Prostate gland (tissue), 2 donors: ENCODE data around the gene CTNND2.

Experiments
- CTCF ChIP-seq, 4 experiments: fragments of 200-600 bp in 2 of 4; fragments of 450-650 bp in 2 of 4; sonication (generic) in 2 of 4; IDR thresholded peaks; 1 replicate in 3 of 4; 2 replicates in 1 of 4; pipeline ENCODE4 v1.5.1; 2016 to 2019; ENCODE audit warnings: antibody characterized with exemption in 4 of 4, mild to moderate bottlenecking in 2 of 4, moderate library complexity in 2 of 4
- POLR2AphosphoS5 ChIP-seq: sonication (generic); formaldehyde crosslinking; IDR thresholded peaks from one replicate; pipeline ENCODE4 v1.6.1; 2017; ENCODE audit warnings: antibody characterized with exemption

GRCh38 chr5:11733185-11733839 lies 170.9 kb downstream of the CTNND2 start:
- TF ChIP-seq CTCF (IDR thresholded peaks at IDR 0.05) (no peak), POLR2AphosphoS5 (peak; percentile 46)
